ENCODE measurements around the gene MECR.
A peak's percentile ranks its signal among the peaks of the same experiment; 100 is the strongest.

Gene MECR

GRCh38 chr1:29190718-29191117, 40.0 kb downstream of the MECR start:
- DNase-seq (ENCODE audit: extremely low read depth, insufficient read length): no peak
- H3K27me3 ChIP-seq (replicated peaks; ENCODE audit: control insufficient read depth, insufficient read depth, low read length): no peaks in the 10 kb centered on the region
- no peak overlapping the region for H3K4me3 ChIP-seq (replicated peaks; ENCODE audit: low read depth, low read length)
- TF ChIP-seq, protein P1, sequence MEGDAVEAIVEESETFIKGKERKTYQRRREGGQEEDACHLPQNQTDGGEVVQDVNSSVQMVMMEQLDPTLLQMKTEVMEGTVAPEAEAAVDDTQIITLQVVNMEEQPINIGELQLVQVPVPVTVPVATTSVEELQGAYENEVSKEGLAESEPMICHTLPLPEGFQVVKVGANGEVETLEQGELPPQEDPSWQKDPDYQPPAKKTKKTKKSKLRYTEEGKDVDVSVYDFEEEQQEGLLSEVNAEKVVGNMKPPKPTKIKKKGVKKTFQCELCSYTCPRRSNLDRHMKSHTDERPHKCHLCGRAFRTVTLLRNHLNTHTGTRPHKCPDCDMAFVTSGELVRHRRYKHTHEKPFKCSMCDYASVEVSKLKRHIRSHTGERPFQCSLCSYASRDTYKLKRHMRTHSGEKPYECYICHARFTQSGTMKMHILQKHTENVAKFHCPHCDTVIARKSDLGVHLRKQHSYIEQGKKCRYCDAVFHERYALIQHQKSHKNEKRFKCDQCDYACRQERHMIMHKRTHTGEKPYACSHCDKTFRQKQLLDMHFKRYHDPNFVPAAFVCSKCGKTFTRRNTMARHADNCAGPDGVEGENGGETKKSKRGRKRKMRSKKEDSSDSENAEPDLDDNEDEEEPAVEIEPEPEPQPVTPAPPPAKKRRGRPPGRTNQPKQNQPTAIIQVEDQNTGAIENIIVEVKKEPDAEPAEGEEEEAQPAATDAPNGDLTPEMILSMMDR (IDR thresholded peaks at IDR 0.05; ENCODE audit: insufficient read depth, low read length, poor library complexity, severe bottlenecking): no peak
- H3K36me3 ChIP-seq (ENCODE audit: control insufficient read depth, insufficient read depth, low read length): peaks cover 7% of the 10 kb centered on the region

DNA sequence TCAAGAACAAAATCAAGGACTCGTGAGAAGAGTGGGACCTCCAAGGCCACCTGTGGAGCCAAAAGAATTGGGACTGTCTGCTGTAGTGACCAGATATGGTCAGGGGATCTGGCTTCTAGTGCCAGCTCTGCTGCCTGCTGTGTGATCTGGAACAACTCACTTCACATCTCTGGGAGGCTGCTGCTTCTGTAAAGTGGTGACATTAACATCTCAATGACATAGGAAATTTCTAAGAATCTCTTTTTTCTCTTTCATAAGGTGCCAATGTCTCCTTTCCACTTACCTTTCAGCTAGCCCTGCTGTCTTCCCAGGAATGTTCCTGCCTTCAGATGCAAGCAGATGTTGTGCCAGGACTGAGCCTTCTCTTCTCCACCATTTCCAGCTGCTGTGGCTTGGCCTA, 44.0 kb downstream of the MECR start:
- Histone ChIP-seq H3K4me3 (replicated peaks; ENCODE audit: low read depth, low read length) (no peak overlapping the region), H3K36me3 (ENCODE audit: control insufficient read depth, insufficient read depth, low read length) (no peaks in the 10 kb centered on the region), H3K27me3 (replicated peaks; ENCODE audit: control insufficient read depth, insufficient read depth, low read length) (no peaks in the 10 kb centered on the region)
- TF ChIP-seq, protein P1 (IDR thresholded peaks at IDR 0.05; ENCODE audit: insufficient read depth, low read length, poor library complexity, severe bottlenecking): no peak
- DNase-seq (ENCODE audit: extremely low read depth, insufficient read length): no peak

DNA sequence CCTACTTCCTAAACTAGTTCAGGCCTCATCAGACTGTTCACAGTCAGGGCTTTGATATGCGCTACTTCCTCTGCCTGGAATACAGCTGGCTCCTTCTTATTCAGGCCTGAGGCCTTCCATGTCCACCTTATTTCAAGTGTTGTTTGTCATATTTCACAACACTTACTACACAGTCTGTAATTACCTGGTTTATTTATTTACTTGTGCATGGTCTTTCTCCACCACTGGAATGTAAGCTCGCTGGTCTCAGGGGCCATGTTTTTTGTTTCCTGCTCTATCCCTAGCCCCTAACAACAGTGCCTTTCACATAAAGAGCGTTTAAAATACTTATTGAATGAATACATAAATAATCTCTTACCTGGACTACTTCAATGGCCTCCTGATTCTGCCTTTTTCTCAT, 44.5 kb downstream of the MECR start:
- TF ChIP-seq, protein P1 (IDR thresholded peaks at IDR 0.05; ENCODE audit: insufficient read depth, low read length, poor library complexity, severe bottlenecking): no peak
- H3K27me3 ChIP-seq (replicated peaks; ENCODE audit: control insufficient read depth, insufficient read depth, low read length): no peaks in the 10 kb centered on the region
- no peaks in the 10 kb centered on the region for H3K36me3 ChIP-seq (ENCODE audit: control insufficient read depth, insufficient read depth, low read length)
- DNase-seq (ENCODE audit: extremely low read depth, insufficient read length): no peak
- no peak overlapping the region for H3K4me3 ChIP-seq (replicated peaks; ENCODE audit: low read depth, low read length)

DNA sequence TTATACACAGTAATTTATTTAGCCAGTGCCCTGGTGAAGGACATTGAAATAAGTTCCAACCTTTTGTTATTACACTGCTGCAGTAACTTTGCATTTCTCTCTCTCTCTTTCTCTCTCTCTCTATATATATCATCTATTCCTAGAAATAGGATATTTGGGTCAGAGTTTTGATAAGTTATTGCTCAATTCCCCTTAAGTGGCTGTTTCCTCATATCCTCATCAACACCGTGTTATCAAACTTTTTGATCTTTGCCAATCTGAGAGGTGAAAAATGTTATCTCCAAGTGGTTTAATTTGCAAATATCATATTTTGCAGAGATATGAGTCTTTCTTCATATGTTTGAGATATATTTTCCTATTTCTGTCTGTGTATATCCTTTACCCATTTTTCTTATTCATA, 47.4 kb downstream of the MECR start:
- DNase-seq (ENCODE audit: extremely low read depth, insufficient read length): no peak
- TF ChIP-seq, protein P1 (IDR thresholded peaks at IDR 0.05; ENCODE audit: insufficient read depth, low read length, poor library complexity, severe bottlenecking): no peak
- Histone ChIP-seq H3K4me3 (replicated peaks; ENCODE audit: low read depth, low read length) (no peak overlapping the region), H3K27me3 (replicated peaks; ENCODE audit: control insufficient read depth, insufficient read depth, low read length) (no peaks in the 10 kb centered on the region), H3K36me3 (ENCODE audit: control insufficient read depth, insufficient read depth, low read length) (0 out of 2 replicates have a peak, but pooled peaks cover 2% of the 10 kb centered on the region)

- Histone ChIP-seq H3K27me3 (replicated peaks; ENCODE audit: control insufficient read depth, insufficient read depth, low read length) (no peaks in the 10 kb centered on the region), H3K36me3 (ENCODE audit: control insufficient read depth, insufficient read depth, low read length) (0 out of 2 replicates have a peak, but pooled peaks cover 2% of the 10 kb centered on the region), H3K4me3 (replicated peaks; ENCODE audit: low read depth, low read length) (peak within 1 kb of the TSS; percentile 99)
- TF ChIP-seq, protein P1 (IDR thresholded peaks at IDR 0.05; ENCODE audit: insufficient read depth, low read length, poor library complexity, severe bottlenecking): peak; percentile 69
- peak; percentile 99 for DNase-seq (ENCODE audit: extremely low read depth, insufficient read length)
These were observed 49.1 kb downstream of the MECR start, which contains the start of gene SRSF4 for GRCh38 chr1:29181413-29182225. Gene SRSF4, minus strand, starts transcription at chr1:29181900. Its CDS starts 148 bp downstream, at chr1:29181752.

Data from GM06990 (cell line).